Measurements from ENCODE around the gene NACC2.

NACC2 gene

DNA sequence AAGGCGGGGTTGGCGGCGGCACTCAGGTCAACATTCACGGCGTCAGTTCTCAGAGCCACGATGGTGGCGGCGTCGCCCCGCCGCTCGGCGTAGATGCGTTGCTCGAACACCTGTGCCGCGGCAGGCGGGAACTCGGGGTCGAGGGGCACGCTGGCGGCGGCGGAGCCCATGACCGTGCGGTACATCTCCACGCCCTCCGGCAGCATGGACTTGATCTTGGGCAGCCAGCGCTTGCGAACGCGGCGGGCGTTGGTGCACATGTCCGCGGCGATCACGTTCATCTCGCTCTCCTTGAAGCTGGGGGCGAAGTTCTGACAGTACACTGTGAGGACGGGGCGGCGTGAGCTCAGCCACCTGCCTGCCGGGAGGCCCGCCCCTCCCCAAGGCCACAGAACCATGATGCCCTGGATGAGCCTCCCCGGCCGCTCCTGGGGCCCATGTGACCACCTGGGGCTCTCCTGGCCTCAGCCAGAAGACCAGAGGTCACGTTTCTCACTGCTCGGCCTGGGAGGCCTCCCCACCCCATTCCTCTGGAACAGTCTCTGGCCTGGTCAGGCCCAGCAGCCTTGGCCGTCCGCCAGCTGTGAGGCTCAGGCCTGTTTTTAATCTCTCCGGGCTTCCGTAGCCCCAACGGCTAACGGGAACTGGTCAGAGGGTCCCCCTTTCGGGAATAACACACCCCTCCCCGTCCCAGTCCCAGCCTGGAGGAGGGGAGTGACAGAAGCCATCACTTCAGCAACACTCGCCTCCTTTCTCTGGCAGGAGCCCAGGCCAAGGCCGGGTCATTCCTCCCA lies 83.2 kb downstream of the NACC2 start:
- in situ Hi-C loops (cut with MboI; ENCODE audit: low pct_unique_long_range_greater_than_20kb, low sequenced_read_pairs, unreplicated experiment), result no loop called here
- TF ChIP-seq, protein P1, sequence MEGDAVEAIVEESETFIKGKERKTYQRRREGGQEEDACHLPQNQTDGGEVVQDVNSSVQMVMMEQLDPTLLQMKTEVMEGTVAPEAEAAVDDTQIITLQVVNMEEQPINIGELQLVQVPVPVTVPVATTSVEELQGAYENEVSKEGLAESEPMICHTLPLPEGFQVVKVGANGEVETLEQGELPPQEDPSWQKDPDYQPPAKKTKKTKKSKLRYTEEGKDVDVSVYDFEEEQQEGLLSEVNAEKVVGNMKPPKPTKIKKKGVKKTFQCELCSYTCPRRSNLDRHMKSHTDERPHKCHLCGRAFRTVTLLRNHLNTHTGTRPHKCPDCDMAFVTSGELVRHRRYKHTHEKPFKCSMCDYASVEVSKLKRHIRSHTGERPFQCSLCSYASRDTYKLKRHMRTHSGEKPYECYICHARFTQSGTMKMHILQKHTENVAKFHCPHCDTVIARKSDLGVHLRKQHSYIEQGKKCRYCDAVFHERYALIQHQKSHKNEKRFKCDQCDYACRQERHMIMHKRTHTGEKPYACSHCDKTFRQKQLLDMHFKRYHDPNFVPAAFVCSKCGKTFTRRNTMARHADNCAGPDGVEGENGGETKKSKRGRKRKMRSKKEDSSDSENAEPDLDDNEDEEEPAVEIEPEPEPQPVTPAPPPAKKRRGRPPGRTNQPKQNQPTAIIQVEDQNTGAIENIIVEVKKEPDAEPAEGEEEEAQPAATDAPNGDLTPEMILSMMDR (IDR thresholded peaks at IDR 0.05; ENCODE audit: extremely low read depth, insufficient read depth, missing control alignments), result no peak
- no peak for DNase-seq (ENCODE audit: low spot score)

GRCh38 chr9:136011376-136011702 lies 83.8 kb downstream of the NACC2 start:
- TF ChIP-seq, protein P1 (IDR thresholded peaks at IDR 0.05; ENCODE audit: extremely low read depth, insufficient read depth, missing control alignments), result no peak
- in situ Hi-C loops (cut with MboI; ENCODE audit: low pct_unique_long_range_greater_than_20kb, low sequenced_read_pairs, unreplicated experiment), result no loop called here
- no peak for DNase-seq (ENCODE audit: low spot score)

DNA sequence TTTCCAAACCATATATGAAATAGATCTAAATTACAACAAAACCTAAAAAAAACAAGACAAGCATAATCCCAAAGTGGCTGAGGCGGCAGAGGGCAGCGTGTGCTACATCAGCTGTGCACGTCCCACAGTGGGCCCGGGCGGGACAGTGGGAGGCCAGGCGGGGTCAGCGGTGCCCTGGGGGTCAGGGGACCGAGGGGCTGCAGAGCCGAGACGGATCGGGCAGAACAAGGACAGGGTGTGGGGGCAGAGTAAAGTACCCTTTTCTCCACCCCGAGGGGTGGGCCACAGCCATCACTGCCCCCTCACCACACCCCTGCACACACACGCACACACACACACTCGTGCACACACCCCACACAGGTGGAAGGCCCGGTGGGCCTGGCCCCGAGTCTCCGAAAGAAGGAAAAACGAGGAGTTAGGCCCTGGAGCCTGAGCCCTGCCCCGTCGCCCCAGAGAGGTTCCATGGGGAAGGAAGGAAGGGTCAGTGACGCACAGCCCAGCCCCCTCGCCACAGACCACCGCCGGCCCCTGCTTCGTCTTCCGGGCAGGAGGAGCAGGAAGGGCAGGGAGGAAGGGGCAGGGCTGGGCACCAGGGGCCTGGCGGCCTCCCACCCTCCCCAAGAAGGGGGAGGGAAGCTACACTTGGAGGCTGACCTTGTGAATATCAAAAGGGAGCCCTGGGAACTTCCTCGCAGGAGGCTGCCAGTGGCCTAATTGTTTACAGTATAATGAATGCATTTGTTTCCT lies 84.3 kb downstream of the NACC2 start:
- in situ Hi-C loops (cut with MboI; ENCODE audit: low pct_unique_long_range_greater_than_20kb, low sequenced_read_pairs, unreplicated experiment), result no loop called here
- TF ChIP-seq, protein P1 (IDR thresholded peaks at IDR 0.05; ENCODE audit: extremely low read depth, insufficient read depth, missing control alignments), result no peak

GRCh38 chr9:136010176-136010575 lies 84.9 kb downstream of the NACC2 start:
- TF ChIP-seq, protein P1 (IDR thresholded peaks at IDR 0.05; ENCODE audit: extremely low read depth, insufficient read depth, missing control alignments), result no peak
- in situ Hi-C loops (cut with MboI; ENCODE audit: low pct_unique_long_range_greater_than_20kb, low sequenced_read_pairs, unreplicated experiment), result no loop called here
- DNase-seq (ENCODE audit: low spot score), result no peak

More for the DNA sequence above, 84.3 kb downstream of the NACC2 start:
- no peak for DNase-seq (ENCODE audit: low spot score)

DNA sequence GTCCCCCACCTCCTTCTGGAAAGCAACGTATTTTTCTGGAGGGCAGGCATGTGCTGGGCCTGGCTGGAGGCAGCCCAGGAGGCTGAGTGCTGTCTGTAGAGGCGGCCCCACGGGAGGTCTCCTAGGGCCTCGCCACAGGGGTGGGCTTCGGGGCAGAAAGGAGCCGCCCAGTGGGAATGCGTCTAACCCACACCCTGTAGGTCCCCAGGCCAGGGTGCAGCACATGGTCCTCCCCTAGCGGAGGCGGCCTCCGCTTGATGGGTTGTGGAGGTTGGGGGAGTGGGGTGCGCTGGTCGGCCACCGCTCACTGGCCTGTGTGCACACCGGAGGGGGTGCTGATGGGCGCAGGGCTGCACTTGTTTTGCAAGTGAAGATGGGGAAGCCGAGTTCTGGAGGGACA lies 85.6 kb downstream of the NACC2 start:
- TF ChIP-seq, protein P1 (IDR thresholded peaks at IDR 0.05; ENCODE audit: extremely low read depth, insufficient read depth, missing control alignments), result no peak
- DNase-seq (ENCODE audit: low spot score), result no peak
- in situ Hi-C loops (cut with MboI; ENCODE audit: low pct_unique_long_range_greater_than_20kb, low sequenced_read_pairs, unreplicated experiment), result no loop called here

- DNase-seq (ENCODE audit: low spot score), result no peak
- in situ Hi-C loops (cut with MboI; ENCODE audit: low pct_unique_long_range_greater_than_20kb, low sequenced_read_pairs, unreplicated experiment), result no loop called here
- TF ChIP-seq, protein P1 (IDR thresholded peaks at IDR 0.05; ENCODE audit: extremely low read depth, insufficient read depth, missing control alignments), result no peak
Measured at GRCh38 chr9:136008693-136008997, 86.4 kb downstream of the NACC2 start.

All from GM13977 (cell line).